ENCODE results near the gene TNFRSF8.
"Not testable (repeated sequence)": the region's sequence is repeated elsewhere in the genome, so short reads cannot be mapped to it uniquely, and the experiment has no call there.

The TNFRSF8 gene

DNA sequence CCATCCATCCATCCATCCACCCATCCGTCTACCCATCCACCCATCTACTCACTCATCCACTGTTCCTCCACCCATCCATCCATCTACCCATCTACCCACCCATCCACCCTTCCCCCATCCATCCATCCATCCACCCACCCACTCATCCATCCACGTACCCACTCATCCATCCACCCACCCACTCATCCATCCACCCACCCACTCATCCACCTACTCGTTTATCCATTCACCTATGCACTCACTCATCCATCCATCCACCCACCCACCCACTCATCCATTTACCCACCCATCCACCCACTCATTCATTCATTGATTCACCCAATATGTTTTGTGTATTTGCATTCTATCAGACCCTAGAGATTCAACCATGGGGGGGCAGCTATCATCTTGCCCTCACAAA is 27.2 kb downstream of the TNFRSF8 start:
- Histone ChIP-seq H3K9me3 (ENCODE audit: control insufficient read depth in 2 of 2, low read length in 2 of 2) (peaks cover 0 to 3% of the 10 kb centered on the region in 2 donors), H3K27ac (ENCODE audit: low read length) (no peak overlapping the region), H3K27me3 (ENCODE audit: control insufficient read depth in 1 of 2, insufficient read depth in 2 of 2, low read length in 2 of 2) (peaks cover 0 to 2% of the 10 kb centered on the region in 2 donors), H3K36me3 (ENCODE audit: control insufficient read depth in 2 of 2, insufficient read depth in 2 of 2, low read length in 2 of 2) (no peaks in the 10 kb centered on the region), H3K4me1 (ENCODE audit: control insufficient read depth, insufficient read depth, low read length) (no peaks in the 10 kb centered on the region), H3K9ac (ENCODE audit: low read length in 2 of 2) (no peak overlapping the region), H3K4me3 (ENCODE audit: low read length in 2 of 2) (no peak overlapping the region)

DNA sequence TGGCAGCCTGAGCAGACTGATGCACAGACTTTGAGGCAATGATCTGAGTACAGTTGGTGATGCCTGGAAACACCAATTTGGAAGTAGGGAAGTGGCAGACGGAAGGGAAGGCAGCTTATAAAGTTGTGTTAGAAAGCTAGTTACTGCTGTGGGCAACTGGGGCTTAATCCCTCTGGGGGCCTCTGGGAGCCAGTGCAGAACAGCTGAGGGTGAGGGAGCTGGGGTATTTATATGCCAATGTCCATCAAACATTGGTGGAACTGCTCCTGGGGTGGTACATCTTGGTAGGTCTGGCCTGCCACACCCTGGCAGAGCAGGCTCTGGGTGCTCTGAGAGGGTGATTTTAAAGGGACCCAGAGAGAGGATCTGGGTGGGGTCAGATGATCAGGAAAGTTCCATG is 28.1 kb downstream of the TNFRSF8 start:
- Histone ChIP-seq H3K27me3 (ENCODE audit: control insufficient read depth in 1 of 2, insufficient read depth in 2 of 2, low read length in 2 of 2) (peaks cover 0 to 2% of the 10 kb centered on the region in 2 donors), H3K9me3 (ENCODE audit: control insufficient read depth in 2 of 2, low read length in 2 of 2) (peaks cover 0 to 3% of the 10 kb centered on the region in 2 donors), H3K36me3 (ENCODE audit: control insufficient read depth in 2 of 2, insufficient read depth in 2 of 2, low read length in 2 of 2) (no peaks in the 10 kb centered on the region), H3K9ac (ENCODE audit: low read length in 2 of 2) (no peak overlapping the region), H3K27ac (ENCODE audit: low read length) (no peak overlapping the region), H3K4me1 (ENCODE audit: control insufficient read depth, insufficient read depth, low read length) (no peaks in the 10 kb centered on the region), H3K4me3 (ENCODE audit: low read length in 2 of 2) (no peak overlapping the region)

DNA sequence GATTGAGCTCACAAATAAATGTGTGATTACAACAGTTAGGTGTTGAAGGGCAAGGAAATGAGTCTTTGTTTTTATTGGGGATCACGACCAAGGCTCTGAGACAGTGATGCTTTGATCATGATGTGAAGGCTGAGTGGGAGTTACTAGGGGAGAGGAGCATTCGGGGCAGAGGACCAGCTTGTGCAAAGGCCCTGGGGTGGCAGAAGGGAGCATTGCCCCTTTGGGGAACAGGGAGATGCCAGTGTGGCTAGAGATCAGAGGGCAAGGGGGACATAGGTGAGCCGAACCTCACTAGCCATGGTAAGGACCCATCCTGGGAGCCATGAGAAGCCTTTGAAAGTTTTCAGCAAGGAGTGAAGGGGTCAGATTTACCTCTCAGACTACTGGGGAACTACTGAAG is 31.1 kb downstream of the TNFRSF8 start:
- no peak overlapping the region for H3K9ac ChIP-seq (ENCODE audit: low read length in 2 of 2)
- H3K36me3 ChIP-seq (ENCODE audit: control insufficient read depth in 2 of 2, insufficient read depth in 2 of 2, low read length in 2 of 2) = no peaks in the 10 kb centered on the region
- H3K4me1 ChIP-seq (ENCODE audit: control insufficient read depth, insufficient read depth, low read length) = no peaks in the 10 kb centered on the region
- H3K27ac ChIP-seq (ENCODE audit: low read length) = no peak overlapping the region
- H3K4me3 ChIP-seq (ENCODE audit: low read length in 2 of 2) = no peak overlapping the region
- peaks cover 0 to 6% of the 10 kb centered on the region in 2 donors for H3K9me3 ChIP-seq (ENCODE audit: control insufficient read depth in 2 of 2, low read length in 2 of 2)
- H3K27me3 ChIP-seq (ENCODE audit: control insufficient read depth in 1 of 2, insufficient read depth in 2 of 2, low read length in 2 of 2) = peaks cover 0 to under 1% of the 10 kb centered on the region in 2 donors

DNA sequence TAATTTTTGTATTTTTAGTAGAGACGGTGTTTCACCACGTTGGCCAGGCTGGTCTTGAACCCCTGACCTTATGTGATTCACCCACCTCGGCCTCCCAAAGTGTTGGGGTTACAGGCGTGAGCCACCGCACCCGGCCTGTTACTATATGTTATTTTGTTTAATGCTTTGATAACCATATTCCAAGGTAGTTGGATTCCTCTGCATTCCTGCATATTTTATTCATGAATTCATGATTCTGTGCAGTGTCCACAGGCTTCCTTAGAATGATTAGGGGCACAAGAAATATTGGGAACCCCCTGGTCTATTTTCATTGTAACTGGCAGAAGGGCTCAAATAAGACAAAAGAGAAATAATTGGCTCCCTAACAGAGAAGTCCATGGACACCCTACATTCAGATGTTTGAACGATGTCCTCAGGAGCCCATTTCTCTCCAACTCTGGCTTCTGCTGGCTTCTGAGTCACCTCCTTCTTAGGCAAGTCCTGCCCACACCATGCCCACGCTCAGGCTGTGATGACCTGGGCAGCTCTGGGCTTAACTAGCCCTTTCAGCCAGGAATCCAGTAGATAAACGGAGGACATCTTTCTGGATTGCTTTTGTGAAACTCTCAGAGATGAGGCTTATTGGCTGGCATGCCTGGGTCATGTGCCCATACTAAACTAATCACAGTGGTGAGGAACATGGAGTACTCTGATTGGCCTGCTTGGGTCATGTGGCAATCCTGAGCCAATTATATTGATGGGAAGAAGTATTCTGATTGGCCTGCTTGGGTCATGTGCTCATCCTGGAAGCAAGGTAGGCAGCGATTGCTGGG is 32.6 kb downstream of the TNFRSF8 start:
- H3K36me3 ChIP-seq (ENCODE audit: control insufficient read depth in 2 of 2, insufficient read depth in 2 of 2, low read length in 2 of 2) = no peaks in the 10 kb centered on the region
- no peak overlapping the region for H3K9ac ChIP-seq (ENCODE audit: low read length in 2 of 2)
- no peak overlapping the region for H3K4me3 ChIP-seq (ENCODE audit: low read length in 2 of 2)
- H3K9me3 ChIP-seq (ENCODE audit: control insufficient read depth in 2 of 2, low read length in 2 of 2) = peaks cover 0 to 6% of the 10 kb centered on the region in 2 donors
- no peaks in the 10 kb centered on the region for H3K27me3 ChIP-seq (ENCODE audit: control insufficient read depth in 1 of 2, insufficient read depth in 2 of 2, low read length in 2 of 2)
- no peak overlapping the region for H3K27ac ChIP-seq (ENCODE audit: low read length)
- no peaks in the 10 kb centered on the region for H3K4me1 ChIP-seq (ENCODE audit: control insufficient read depth, insufficient read depth, low read length)

DNA sequence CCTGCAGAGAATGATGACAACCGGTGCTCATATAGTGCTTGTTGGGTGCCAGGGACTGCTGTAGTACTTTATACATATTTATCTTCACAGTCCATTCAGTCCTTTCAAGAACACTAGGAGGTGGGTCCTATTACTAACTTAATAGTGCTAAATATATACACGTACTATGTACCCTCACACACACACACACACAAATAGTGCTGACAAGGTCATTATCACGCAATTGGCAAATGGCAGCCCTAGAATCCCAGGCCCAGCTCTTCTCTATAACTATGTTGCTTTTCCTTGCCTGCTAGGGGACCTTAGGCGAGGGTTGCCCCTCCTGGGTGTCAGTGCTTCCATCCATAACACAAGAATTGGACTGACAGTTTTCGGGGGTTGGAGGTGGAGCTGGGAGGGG is 33.5 kb downstream of the TNFRSF8 start:
- H3K9me3 ChIP-seq (ENCODE audit: control insufficient read depth in 2 of 2, low read length in 2 of 2) = peaks cover 0 to 6% of the 10 kb centered on the region in 2 donors
- H3K9ac ChIP-seq (ENCODE audit: low read length in 2 of 2) = no peak overlapping the region
- no peaks in the 10 kb centered on the region for H3K36me3 ChIP-seq (ENCODE audit: control insufficient read depth in 2 of 2, insufficient read depth in 2 of 2, low read length in 2 of 2)
- H3K4me3 ChIP-seq (ENCODE audit: low read length in 2 of 2) = no peak overlapping the region
- no peak overlapping the region for H3K27ac ChIP-seq (ENCODE audit: low read length)
- no peaks in the 10 kb centered on the region for H3K27me3 ChIP-seq (ENCODE audit: control insufficient read depth in 1 of 2, insufficient read depth in 2 of 2, low read length in 2 of 2)
- no peaks in the 10 kb centered on the region for H3K4me1 ChIP-seq (ENCODE audit: control insufficient read depth, insufficient read depth, low read length)

DNA sequence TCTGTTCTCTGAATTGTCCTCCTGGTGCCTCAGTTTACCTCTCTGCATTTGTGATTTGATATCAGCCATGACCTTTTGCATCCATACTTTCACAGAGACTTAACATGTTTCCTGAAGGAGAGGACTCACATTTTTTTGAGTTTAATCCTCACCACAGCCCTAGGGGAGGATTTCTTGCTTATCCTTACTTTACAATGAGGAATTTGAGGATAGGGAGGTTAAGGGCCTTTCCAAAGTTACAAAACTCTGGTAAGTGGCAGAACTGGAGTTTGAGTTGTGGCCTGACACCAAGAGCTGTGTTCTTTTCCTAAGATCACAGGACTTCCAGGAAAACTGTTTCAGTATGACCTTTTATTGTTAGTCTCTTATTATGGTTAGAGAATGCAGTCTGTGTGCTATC is 34.2 kb downstream of the TNFRSF8 start:
- Histone ChIP-seq H3K9me3 (ENCODE audit: control insufficient read depth in 2 of 2, low read length in 2 of 2) (peaks cover 0 to 6% of the 10 kb centered on the region in 2 donors), H3K36me3 (ENCODE audit: control insufficient read depth in 2 of 2, insufficient read depth in 2 of 2, low read length in 2 of 2) (no peaks in the 10 kb centered on the region), H3K27me3 (ENCODE audit: control insufficient read depth in 1 of 2, insufficient read depth in 2 of 2, low read length in 2 of 2) (no peaks in the 10 kb centered on the region), H3K4me3 (ENCODE audit: low read length in 2 of 2) (no peak overlapping the region), H3K4me1 (ENCODE audit: control insufficient read depth, insufficient read depth, low read length) (no peaks in the 10 kb centered on the region), H3K9ac (ENCODE audit: low read length in 2 of 2) (no peak overlapping the region), H3K27ac (ENCODE audit: low read length) (no peak overlapping the region)

DNA sequence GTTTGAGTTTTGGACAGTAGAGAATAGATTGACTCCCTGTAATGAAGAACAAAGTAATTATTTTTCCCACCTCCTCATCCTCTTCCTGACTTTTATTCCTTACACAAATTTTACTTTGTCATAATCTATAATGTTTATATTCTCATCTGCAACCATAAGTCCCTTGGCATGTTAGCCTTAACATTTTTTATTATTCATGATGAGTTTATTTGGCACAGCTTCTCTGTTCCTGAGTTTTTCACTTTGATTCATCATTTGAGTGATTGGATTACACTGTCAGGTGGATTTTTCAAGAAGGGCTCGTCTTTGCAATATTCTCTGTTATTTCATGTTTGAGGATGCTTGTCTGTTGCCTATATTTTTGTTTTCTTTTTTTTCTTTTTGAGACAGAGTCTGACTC is 35.7 kb downstream of the TNFRSF8 start:
- H3K4me1 ChIP-seq (ENCODE audit: control insufficient read depth, insufficient read depth, low read length) = no peaks in the 10 kb centered on the region
- H3K9me3 ChIP-seq (ENCODE audit: control insufficient read depth in 2 of 2, low read length in 2 of 2) = peaks cover 0 to 6% of the 10 kb centered on the region in 2 donors
- H3K4me3 ChIP-seq (ENCODE audit: low read length in 2 of 2) = no peak overlapping the region
- H3K27ac ChIP-seq (ENCODE audit: low read length) = no peak overlapping the region
- H3K27me3 ChIP-seq (ENCODE audit: control insufficient read depth in 1 of 2, insufficient read depth in 2 of 2, low read length in 2 of 2) = no peaks in the 10 kb centered on the region
- no peaks in the 10 kb centered on the region for H3K36me3 ChIP-seq (ENCODE audit: control insufficient read depth in 2 of 2, insufficient read depth in 2 of 2, low read length in 2 of 2)
- H3K9ac ChIP-seq (ENCODE audit: low read length in 2 of 2) = no peak overlapping the region

DNA sequence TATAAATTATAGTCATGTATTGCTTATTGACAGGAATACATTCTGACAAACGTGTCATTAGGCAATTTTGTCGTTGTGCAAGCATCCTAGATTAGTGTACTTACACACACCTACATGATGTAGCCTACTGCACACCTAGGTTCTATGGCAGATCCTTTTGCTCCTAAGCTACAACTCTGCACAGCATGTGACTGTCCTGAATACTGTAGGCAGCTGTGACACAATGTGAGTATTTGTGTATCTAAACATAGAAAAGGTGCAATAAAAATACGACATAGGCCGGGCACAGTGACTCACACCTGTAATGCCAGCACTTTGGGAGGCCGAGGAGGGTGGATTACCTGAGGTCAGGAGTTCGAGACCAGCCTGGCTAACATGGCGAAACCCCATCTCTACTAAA is 36.5 kb downstream of the TNFRSF8 start:
- no peaks in the 10 kb centered on the region for H3K36me3 ChIP-seq (ENCODE audit: control insufficient read depth in 2 of 2, insufficient read depth in 2 of 2, low read length in 2 of 2)
- H3K27ac ChIP-seq (ENCODE audit: low read length) = no peak overlapping the region
- no peak overlapping the region for H3K4me3 ChIP-seq (ENCODE audit: low read length in 2 of 2)
- peaks cover 0 to 6% of the 10 kb centered on the region in 2 donors for H3K9me3 ChIP-seq (ENCODE audit: control insufficient read depth in 2 of 2, low read length in 2 of 2)
- H3K4me1 ChIP-seq (ENCODE audit: control insufficient read depth, insufficient read depth, low read length) = no peaks in the 10 kb centered on the region
- no peaks in the 10 kb centered on the region for H3K27me3 ChIP-seq (ENCODE audit: control insufficient read depth in 1 of 2, insufficient read depth in 2 of 2, low read length in 2 of 2)
- no peak overlapping the region for H3K9ac ChIP-seq (ENCODE audit: low read length in 2 of 2)

DNA sequence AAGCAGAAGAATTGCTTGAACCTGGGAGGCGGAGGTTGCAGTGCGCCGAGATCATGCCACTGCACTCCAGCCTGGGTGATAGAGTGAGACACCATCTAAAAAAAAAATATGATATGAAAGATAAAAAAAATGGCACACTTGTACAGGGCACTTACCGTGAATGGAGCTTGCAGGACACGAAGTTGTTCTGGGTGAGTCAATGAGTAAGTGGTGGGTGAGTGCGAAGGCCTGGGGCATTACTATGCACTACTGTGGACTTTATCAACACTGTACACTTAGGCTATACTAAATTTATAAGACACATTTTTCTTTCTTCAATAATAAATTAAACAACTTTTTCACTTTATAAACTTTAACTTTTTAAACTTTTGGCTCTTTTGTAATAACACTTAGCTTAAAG is 37.0 kb downstream of the TNFRSF8 start:
- H3K36me3 ChIP-seq (ENCODE audit: control insufficient read depth in 2 of 2, insufficient read depth in 2 of 2, low read length in 2 of 2) = no peaks in the 10 kb centered on the region
- no peak overlapping the region for H3K27ac ChIP-seq (ENCODE audit: low read length)
- H3K27me3 ChIP-seq (ENCODE audit: control insufficient read depth in 1 of 2, insufficient read depth in 2 of 2, low read length in 2 of 2) = peaks cover 0 to 2% of the 10 kb centered on the region in 2 donors
- H3K9me3 ChIP-seq (ENCODE audit: control insufficient read depth in 2 of 2, low read length in 2 of 2) = peaks cover 0 to 6% of the 10 kb centered on the region in 2 donors
- no peaks in the 10 kb centered on the region for H3K4me1 ChIP-seq (ENCODE audit: control insufficient read depth, insufficient read depth, low read length)
- H3K9ac ChIP-seq (ENCODE audit: low read length in 2 of 2) = no peak overlapping the region
- no peak overlapping the region for H3K4me3 ChIP-seq (ENCODE audit: low read length in 2 of 2)

DNA sequence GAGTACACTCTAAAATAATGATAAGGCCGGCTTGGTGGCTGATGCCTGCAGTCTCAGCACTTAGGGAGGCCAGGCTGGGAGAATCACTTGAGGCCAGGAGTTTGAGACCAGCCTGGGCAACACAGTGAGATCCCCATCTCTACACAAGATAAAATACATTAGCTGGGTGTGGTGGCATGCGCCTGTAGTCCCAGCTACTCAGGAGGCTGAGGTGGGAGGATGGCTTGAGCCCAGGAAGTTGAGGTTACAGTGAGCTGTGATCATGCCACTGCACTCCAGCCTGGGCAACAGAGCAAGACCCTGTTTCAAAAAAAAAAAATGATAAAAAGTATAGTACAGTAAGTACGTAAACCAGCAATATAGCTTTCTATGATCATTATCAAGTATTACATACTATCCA is 38.0 kb downstream of the TNFRSF8 start:
- not testable (repeated sequence) for H3K4me3 ChIP-seq (ENCODE audit: low read length in 2 of 2); H3K27ac ChIP-seq (ENCODE audit: low read length); H3K4me1 ChIP-seq (ENCODE audit: control insufficient read depth, insufficient read depth, low read length); H3K9ac ChIP-seq (ENCODE audit: low read length in 2 of 2); H3K9me3 ChIP-seq (ENCODE audit: control insufficient read depth in 2 of 2, low read length in 2 of 2); H3K27me3 ChIP-seq (ENCODE audit: control insufficient read depth in 1 of 2, insufficient read depth in 2 of 2, low read length in 2 of 2); H3K36me3 ChIP-seq (ENCODE audit: control insufficient read depth in 2 of 2, insufficient read depth in 2 of 2, low read length in 2 of 2)

DNA sequence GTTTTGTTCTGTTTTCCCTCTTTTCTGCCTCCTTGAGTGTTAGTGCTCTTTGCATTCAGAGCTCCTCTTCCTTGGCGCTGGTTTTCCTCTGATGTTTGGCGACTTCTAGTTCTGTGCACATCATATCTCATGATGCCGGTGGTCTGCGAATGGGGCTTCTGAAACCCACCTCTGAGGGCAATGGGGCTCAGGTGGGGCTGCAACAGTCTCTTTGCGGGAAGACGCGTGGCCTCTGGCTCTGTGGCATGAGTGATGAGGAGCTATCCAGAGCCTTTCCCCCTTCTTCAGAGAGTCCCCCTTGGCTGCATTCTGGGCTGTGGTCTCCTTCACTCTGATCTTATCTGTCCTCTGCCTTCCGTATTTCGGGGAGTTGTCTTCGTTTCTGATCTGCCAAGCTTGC is 39.0 kb downstream of the TNFRSF8 start:
- no peak overlapping the region for H3K9ac ChIP-seq (ENCODE audit: low read length in 2 of 2)
- peaks cover 0 to 6% of the 10 kb centered on the region in 2 donors for H3K9me3 ChIP-seq (ENCODE audit: control insufficient read depth in 2 of 2, low read length in 2 of 2)
- peaks cover 0 to 6% of the 10 kb centered on the region in 2 donors for H3K27me3 ChIP-seq (ENCODE audit: control insufficient read depth in 1 of 2, insufficient read depth in 2 of 2, low read length in 2 of 2)
- H3K27ac ChIP-seq (ENCODE audit: low read length) = no peak overlapping the region
- H3K4me1 ChIP-seq (ENCODE audit: control insufficient read depth, insufficient read depth, low read length) = no peaks in the 10 kb centered on the region
- H3K36me3 ChIP-seq (ENCODE audit: control insufficient read depth in 2 of 2, insufficient read depth in 2 of 2, low read length in 2 of 2) = no peaks in the 10 kb centered on the region
- no peak overlapping the region for H3K4me3 ChIP-seq (ENCODE audit: low read length in 2 of 2)

Measured in stomach smooth muscle (tissue), 2 donors.